ENCODE results near the gene PCSK2.

PCSK2 gene

GRCh38 chr20:17406051-17406590, 179.3 kb downstream of the PCSK2 start:
- no peak for FAIRE-seq

- FAIRE-seq = no peak
These were observed 180.7 kb downstream of the PCSK2 start for GRCh38 chr20:17407550-17407949.

GRCh38 chr20:17417225-17417624, 190.4 kb downstream of the PCSK2 start:
- no peak for FAIRE-seq

- FAIRE-seq = no peak
These were observed 191.9 kb downstream of the PCSK2 start for GRCh38 chr20:17418737-17419136.

- no peak for FAIRE-seq
These were observed 192.7 kb downstream of the PCSK2 start for GRCh38 chr20:17419479-17420041.

GRCh38 chr20:17421493-17421892, 194.7 kb downstream of the PCSK2 start:
- no peak for FAIRE-seq

- FAIRE-seq = no peak
These were observed 196.9 kb downstream of the PCSK2 start for GRCh38 chr20:17423782-17424181.

GRCh38 chr20:17427638-17428037, 200.8 kb downstream of the PCSK2 start:
- no peak for FAIRE-seq

- FAIRE-seq = no peak
These were observed 203.5 kb downstream of the PCSK2 start for GRCh38 chr20:17430125-17430950.

GRCh38 chr20:17431621-17432364, 205.0 kb downstream of the PCSK2 start:
- no peak for FAIRE-seq

GRCh38 chr20:17436664-17437063, 209.8 kb downstream of the PCSK2 start:
- FAIRE-seq = no peak

- FAIRE-seq = no peak
These were observed 210.4 kb downstream of the PCSK2 start for GRCh38 chr20:17437251-17437650.

- no peak for FAIRE-seq
These were observed 211.7 kb downstream of the PCSK2 start for GRCh38 chr20:17438436-17439039.

- no peak for FAIRE-seq
These were observed 212.9 kb downstream of the PCSK2 start for GRCh38 chr20:17439616-17440296.

GRCh38 chr20:17441745-17442144, 214.9 kb downstream of the PCSK2 start:
- FAIRE-seq = no peak

- no peak for FAIRE-seq
These were observed 215.7 kb downstream of the PCSK2 start for GRCh38 chr20:17442588-17442987.

GRCh38 chr20:17443131-17443858, 216.5 kb downstream of the PCSK2 start:
- FAIRE-seq = no peak

GRCh38 chr20:17444091-17444490, 217.3 kb downstream of the PCSK2 start:
- no peak for FAIRE-seq

GRCh38 chr20:17445543-17445942, 218.7 kb downstream of the PCSK2 start:
- no peak for FAIRE-seq

GRCh38 chr20:17446171-17446570, 219.3 kb downstream of the PCSK2 start:
- FAIRE-seq = no peak

- FAIRE-seq = no peak
These were observed 221.2 kb downstream of the PCSK2 start for GRCh38 chr20:17448071-17448470.

- no peak for FAIRE-seq
These were observed 222.2 kb downstream of the PCSK2 start for GRCh38 chr20:17449031-17449430.

Data from TTC549 (cell line).